IMR-90 (cell line): Measurements from ENCODE around the gene PACS1.

Experiments used
- BHLHE40 ChIP-seq: fragments of 150-350 bp; IDR thresholded peaks from 2 replicates; pipeline ENCODE4 v1.6.1; 2016; ENCODE audit warnings: mild to moderate bottlenecking, low read depth, low read length
- CEBPB ChIP-seq: IDR thresholded peaks from 2 replicates; pipeline ENCODE4 v1.6.1; 2012; ENCODE audit warnings: low read depth, low read length, improper control_type of control experiment
- FOS ChIP-seq: fragments of 150-350 bp; IDR thresholded peaks from 2 replicates; pipeline ENCODE4 v1.6.1; 2016; ENCODE audit warnings: low read depth, low read length
- MAFK ChIP-seq: IDR thresholded peaks from 2 replicates; pipeline ENCODE4 v1.6.1; 2012; ENCODE audit warnings: low read depth, low read length, improper control_type of control experiment
- MAZ ChIP-seq: IDR thresholded peaks from 2 replicates; pipeline ENCODE4 v1.6.1; 2012; ENCODE audit warnings: low read depth, mild to moderate bottlenecking, low read length, improper control_type of control experiment, moderate library complexity, borderline replicate concordance
- POLR2A ChIP-seq: IDR thresholded peaks from 2 replicates; pipeline ENCODE4 v1.6.1; 2012; ENCODE audit warnings: mild to moderate bottlenecking, low read depth, low read length
- RAD21 ChIP-seq: IDR thresholded peaks from 2 replicates; pipeline ENCODE4 v1.6.1; 2012; ENCODE audit warnings: low read length, improper control_type of control experiment
- RCOR1 ChIP-seq: IDR thresholded peaks from 2 replicates; pipeline ENCODE4 v1.6.1; 2012; ENCODE audit warnings: mild to moderate bottlenecking, low read length, improper control_type of control experiment; ENCODE audit not compliant: insufficient replicate concordance
- SMC3 ChIP-seq: fragments of 150-350 bp; IDR thresholded peaks from 2 replicates; pipeline ENCODE4 v1.6.1; 2016; ENCODE audit warnings: low read depth, mild to moderate bottlenecking, antibody characterized with exemption, low read length, moderate library complexity
- TF ChIP-seq, protein P1 (sequence below): conservative IDR thresholded peaks from 2 replicates; pipeline ENCODE4 v1.5.1; 2012; ENCODE audit warnings: mild to moderate bottlenecking, low read depth, low read length, improper control_type of control experiment

DNA sequence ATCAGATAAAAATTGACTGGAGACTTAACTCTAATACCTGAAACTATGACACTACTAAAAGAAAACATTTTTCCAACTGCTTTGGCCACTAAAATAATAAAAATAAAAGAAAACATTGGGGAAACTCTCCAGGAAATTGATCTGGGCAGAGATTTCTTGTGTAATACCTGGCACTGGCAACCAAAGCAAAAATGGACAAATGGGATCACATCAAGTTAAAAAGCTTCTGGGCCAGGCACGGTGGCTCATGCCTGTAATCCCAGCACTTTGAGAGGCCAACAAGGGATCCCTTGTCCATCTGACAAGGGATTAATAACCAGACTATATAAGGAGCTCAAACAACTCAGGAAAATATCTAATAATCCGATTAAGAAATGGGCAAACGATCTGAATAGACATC, 133.8 kb downstream of the PACS1 start:
- TF ChIP-seq, protein P1, sequence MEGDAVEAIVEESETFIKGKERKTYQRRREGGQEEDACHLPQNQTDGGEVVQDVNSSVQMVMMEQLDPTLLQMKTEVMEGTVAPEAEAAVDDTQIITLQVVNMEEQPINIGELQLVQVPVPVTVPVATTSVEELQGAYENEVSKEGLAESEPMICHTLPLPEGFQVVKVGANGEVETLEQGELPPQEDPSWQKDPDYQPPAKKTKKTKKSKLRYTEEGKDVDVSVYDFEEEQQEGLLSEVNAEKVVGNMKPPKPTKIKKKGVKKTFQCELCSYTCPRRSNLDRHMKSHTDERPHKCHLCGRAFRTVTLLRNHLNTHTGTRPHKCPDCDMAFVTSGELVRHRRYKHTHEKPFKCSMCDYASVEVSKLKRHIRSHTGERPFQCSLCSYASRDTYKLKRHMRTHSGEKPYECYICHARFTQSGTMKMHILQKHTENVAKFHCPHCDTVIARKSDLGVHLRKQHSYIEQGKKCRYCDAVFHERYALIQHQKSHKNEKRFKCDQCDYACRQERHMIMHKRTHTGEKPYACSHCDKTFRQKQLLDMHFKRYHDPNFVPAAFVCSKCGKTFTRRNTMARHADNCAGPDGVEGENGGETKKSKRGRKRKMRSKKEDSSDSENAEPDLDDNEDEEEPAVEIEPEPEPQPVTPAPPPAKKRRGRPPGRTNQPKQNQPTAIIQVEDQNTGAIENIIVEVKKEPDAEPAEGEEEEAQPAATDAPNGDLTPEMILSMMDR, result no peak
- TF ChIP-seq CEBPB (no peak), POLR2A (no peak), BHLHE40 (no peak), MAZ (no peak), RCOR1 (no peak), FOS (no peak), RAD21 (no peak), SMC3 (no peak), MAFK (no peak)
